ENCODE measurements around the gene SDR42E2. TPM values are rescaled to one million over a fixed set of nuclear protein-coding genes. Genes with fewer than 3 reads are reported as not detected.
A peak's percentile ranks its signal among the peaks of the same experiment; 100 is the strongest.

Gene SDR42E2
- total and polyA plus RNA-seq, 4 donors, result 0.07 TPM; not detected in 3

GRCh38 chr16:22190776-22191531 is 28.6 kb downstream of the SDR42E2 start:
- TF ChIP-seq CTCF (IDR thresholded peaks at IDR 0.05; ENCODE audit: low read depth, low read length, missing input control) (no peak), FOXA1 (IDR thresholded peaks at IDR 0.05) (peak; percentile 12), EGR1 (IDR thresholded peaks at IDR 0.05; ENCODE audit: low read depth in 2 of 2) (peak; percentile 9 to 69), TAF1 (conservative IDR thresholded peaks at IDR 0.05) (peak; percentile 91), REST (IDR thresholded peaks at IDR 0.05) (peak; percentile 84), GABPA (IDR thresholded peaks at IDR 0.05 in 1 of 2, conservative IDR thresholded peaks at IDR 0.05 in 1 of 2) (no peak), HNF4A (conservative IDR thresholded peaks at IDR 0.05) (peak; percentile 19 to 43), FOXA2 (IDR thresholded peaks at IDR 0.05) (peak; percentile 13), RAD21 (IDR thresholded peaks at IDR 0.05) (peak in 1 of 2 donors; percentile 12), RXRA (IDR thresholded peaks at IDR 0.05) (peak; percentile 18 to 58), HNF4G (IDR thresholded peaks at IDR 0.05) (peak; percentile 3), YY1 (IDR thresholded peaks at IDR 0.05) (no peak), JUND (IDR thresholded peaks at IDR 0.05) (peak in 1 of 2 donors; percentile 38), NR2F2 (IDR thresholded peaks at IDR 0.05) (peak; percentile 25), SP1 (IDR thresholded peaks at IDR 0.05) (peak; percentile 83)
- TF ChIP-seq, protein P1, sequence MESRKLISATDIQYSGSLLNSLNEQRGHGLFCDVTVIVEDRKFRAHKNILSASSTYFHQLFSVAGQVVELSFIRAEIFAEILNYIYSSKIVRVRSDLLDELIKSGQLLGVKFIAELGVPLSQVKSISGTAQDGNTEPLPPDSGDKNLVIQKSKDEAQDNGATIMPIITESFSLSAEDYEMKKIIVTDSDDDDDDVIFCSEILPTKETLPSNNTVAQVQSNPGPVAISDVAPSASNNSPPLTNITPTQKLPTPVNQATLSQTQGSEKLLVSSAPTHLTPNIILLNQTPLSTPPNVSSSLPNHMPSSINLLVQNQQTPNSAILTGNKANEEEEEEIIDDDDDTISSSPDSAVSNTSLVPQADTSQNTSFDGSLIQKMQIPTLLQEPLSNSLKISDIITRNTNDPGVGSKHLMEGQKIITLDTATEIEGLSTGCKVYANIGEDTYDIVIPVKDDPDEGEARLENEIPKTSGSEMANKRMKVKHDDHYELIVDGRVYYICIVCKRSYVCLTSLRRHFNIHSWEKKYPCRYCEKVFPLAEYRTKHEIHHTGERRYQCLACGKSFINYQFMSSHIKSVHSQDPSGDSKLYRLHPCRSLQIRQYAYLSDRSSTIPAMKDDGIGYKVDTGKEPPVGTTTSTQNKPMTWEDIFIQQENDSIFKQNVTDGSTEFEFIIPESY (IDR thresholded peaks at IDR 0.05), result peak; percentile 47
- TF ChIP-seq, protein P2, sequence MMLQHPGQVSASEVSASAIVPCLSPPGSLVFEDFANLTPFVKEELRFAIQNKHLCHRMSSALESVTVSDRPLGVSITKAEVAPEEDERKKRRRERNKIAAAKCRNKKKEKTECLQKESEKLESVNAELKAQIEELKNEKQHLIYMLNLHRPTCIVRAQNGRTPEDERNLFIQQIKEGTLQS (IDR thresholded peaks at IDR 0.05), result no peak
- TF ChIP-seq, protein P3, sequence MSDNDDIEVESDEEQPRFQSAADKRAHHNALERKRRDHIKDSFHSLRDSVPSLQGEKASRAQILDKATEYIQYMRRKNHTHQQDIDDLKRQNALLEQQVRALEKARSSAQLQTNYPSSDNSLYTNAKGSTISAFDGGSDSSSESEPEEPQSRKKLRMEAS (IDR thresholded peaks at IDR 0.05), result peak; percentile 64
- Histone ChIP-seq H3K4me1 (ENCODE audit: control insufficient read depth in 4 of 4, insufficient read depth in 4 of 4, low read length in 3 of 4) (peaks cover 2 to 40% (median 28%) of the 10 kb centered on the region in 4 donors), H3K27ac (ENCODE audit: low read depth in 1 of 2, low read length in 2 of 2) (peak overlapping the region; percentile 97 to 99), H3K27me3 (ENCODE audit: control insufficient read depth in 4 of 4, insufficient read depth in 4 of 4, low read length in 3 of 4) (no peaks in the 10 kb centered on the region), H3K9ac (ENCODE audit: low read depth in 1 of 2, low read length in 2 of 2) (peak overlapping the region; percentile 90 to 91), H3K9me3 (ENCODE audit: control insufficient read depth in 4 of 4, low read length in 3 of 4) (no peaks in the 10 kb centered on the region), H3K4me3 (ENCODE audit: low read depth in 1 of 3, low read length in 3 of 3) (peak overlapping the region; percentile 41 to 59 (median 44)), H3K36me3 (ENCODE audit: control insufficient read depth in 4 of 4, insufficient read depth in 3 of 4, low read depth in 1 of 4, low read length in 3 of 4) (no peaks in the 10 kb centered on the region)
- under 1% methylated on average over 43 of the region's 43 CpGs for WGBS
- peak; percentile 100 for DNase-seq (ENCODE audit: low spot score)
